Measurements from ENCODE around the gene TP53I11. TPM values are rescaled to one million over a fixed set of nuclear protein-coding genes. Genes with fewer than 3 reads are reported as not detected.

TP53I11 gene
- total and polyA plus RNA-seq, 2 experiments from 2014 or later, result 112 to 155 TPM

DNA sequence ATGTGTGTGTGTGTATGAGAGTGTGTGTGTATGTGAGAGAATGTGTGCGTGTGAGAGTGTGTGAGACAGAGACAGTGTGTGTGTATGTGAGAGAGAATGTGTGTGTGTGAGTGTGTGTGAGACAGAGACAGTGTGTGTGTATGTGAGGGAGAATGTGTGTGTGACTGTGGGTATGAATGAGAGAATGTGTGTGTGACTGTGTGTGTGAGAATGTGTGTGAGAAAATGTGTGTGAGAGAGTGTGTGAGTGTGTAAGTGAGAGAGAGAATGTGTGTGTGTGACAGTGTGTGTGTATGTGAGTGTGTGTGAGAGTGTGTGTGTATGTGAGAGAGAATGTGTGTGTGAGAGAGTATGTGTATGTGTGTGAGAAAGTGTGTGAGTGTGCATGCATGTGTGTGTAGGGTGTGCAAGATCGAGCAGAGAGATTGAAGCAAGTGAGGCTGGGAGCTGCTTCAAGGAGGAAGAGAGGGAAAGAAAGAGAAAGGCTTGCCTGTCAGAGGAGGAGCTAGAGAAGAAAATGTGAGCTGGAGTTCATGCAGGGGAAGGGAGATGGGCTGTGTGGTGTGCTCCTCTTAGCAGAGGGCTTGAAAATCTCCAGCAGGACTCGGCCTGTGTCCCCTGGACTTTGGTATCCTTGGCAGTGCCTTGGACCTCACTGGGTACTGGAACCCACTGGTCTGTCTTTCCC, 27.7 kb upstream of the TP53I11 start:
- H3K9me3 ChIP-seq (ENCODE audit: low read depth), result no peaks in the 10 kb centered on the region
- H3K4me1 ChIP-seq (ENCODE audit: low read depth), result peaks cover 16% of the 10 kb centered on the region
- H3K4me3 ChIP-seq, result no peak overlapping the region
- no peaks in the 10 kb centered on the region for H3K27me3 ChIP-seq
- peak in 1 of 2 donors; percentile 44 for DNase-seq (ENCODE audit: low read depth in 1 of 2, low spot score in 1 of 2)
- TF ChIP-seq, protein P1, sequence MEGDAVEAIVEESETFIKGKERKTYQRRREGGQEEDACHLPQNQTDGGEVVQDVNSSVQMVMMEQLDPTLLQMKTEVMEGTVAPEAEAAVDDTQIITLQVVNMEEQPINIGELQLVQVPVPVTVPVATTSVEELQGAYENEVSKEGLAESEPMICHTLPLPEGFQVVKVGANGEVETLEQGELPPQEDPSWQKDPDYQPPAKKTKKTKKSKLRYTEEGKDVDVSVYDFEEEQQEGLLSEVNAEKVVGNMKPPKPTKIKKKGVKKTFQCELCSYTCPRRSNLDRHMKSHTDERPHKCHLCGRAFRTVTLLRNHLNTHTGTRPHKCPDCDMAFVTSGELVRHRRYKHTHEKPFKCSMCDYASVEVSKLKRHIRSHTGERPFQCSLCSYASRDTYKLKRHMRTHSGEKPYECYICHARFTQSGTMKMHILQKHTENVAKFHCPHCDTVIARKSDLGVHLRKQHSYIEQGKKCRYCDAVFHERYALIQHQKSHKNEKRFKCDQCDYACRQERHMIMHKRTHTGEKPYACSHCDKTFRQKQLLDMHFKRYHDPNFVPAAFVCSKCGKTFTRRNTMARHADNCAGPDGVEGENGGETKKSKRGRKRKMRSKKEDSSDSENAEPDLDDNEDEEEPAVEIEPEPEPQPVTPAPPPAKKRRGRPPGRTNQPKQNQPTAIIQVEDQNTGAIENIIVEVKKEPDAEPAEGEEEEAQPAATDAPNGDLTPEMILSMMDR (IDR thresholded peaks at IDR 0.05; ENCODE audit: low read depth, low read length), result no peak
- H3K36me3 ChIP-seq, result no peaks in the 10 kb centered on the region
- peak overlapping the region; percentile 2 for H3K27ac ChIP-seq

DNA sequence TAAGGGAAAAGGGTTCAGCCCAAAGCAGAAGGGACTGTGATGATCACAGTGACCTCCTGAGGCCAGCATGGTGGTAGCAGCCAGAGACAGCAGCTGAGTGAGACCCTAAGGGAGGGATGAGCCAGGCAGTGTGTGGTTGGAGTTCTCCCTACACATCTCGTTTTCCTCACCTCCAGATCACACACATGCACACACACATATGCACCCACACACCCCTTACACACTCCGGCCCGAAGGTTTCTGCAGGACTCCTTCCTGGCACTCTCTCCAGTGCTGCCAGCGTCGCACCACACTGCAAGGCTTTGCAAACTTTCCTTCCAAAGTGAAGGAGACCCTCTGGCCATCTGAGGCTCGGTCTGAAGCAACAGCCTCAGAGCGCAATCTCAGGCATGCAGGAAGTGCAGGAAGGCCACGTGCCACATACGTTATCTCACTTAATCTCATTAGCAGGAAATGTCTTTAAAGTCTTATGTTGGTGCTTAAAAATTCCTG, 26.9 kb upstream of the TP53I11 start:
- DNase-seq (ENCODE audit: low read depth in 1 of 2, low spot score in 1 of 2), result peak in 1 of 2 donors; percentile 74
- Histone ChIP-seq H3K27me3 (no peaks in the 10 kb centered on the region), H3K9me3 (ENCODE audit: low read depth) (no peaks in the 10 kb centered on the region), H3K27ac (peak overlapping the region; percentile 1), H3K4me3 (no peak overlapping the region), H3K4me1 (ENCODE audit: low read depth) (peaks cover 17% of the 10 kb centered on the region), H3K36me3 (no peaks in the 10 kb centered on the region)
- TF ChIP-seq, protein P1 (IDR thresholded peaks at IDR 0.05; ENCODE audit: low read depth, low read length), result peak; percentile 36

DNA sequence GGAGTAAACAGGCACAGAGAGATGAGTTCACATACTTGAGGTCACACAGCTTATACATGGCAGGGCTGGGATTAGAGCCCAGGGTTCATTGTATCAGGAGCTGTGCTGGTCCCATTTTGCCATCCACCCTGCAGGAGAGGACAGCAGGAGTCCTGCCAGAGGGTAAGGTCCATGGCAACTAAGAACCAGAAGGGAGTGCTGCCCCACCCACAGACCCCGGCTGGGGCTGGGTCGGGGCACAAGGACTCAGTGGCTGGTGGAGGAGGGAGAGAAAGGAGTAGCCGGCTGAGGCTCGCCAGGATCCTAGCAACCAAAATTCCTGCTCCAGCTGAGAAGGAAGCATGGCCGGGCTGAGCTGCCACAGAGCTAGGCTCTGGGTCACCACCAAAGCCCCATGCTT, 25.9 kb upstream of the TP53I11 start:
- H3K4me3 ChIP-seq, result no peak overlapping the region
- H3K4me1 ChIP-seq (ENCODE audit: low read depth), result peaks cover 21% of the 10 kb centered on the region
- no peaks in the 10 kb centered on the region for H3K27me3 ChIP-seq
- no peak for DNase-seq (ENCODE audit: low read depth in 1 of 2, low spot score in 1 of 2)
- H3K36me3 ChIP-seq, result no peaks in the 10 kb centered on the region
- H3K9me3 ChIP-seq (ENCODE audit: low read depth), result no peaks in the 10 kb centered on the region
- TF ChIP-seq, protein P1 (IDR thresholded peaks at IDR 0.05; ENCODE audit: low read depth, low read length), result no peak
- no peak overlapping the region for H3K27ac ChIP-seq

DNA sequence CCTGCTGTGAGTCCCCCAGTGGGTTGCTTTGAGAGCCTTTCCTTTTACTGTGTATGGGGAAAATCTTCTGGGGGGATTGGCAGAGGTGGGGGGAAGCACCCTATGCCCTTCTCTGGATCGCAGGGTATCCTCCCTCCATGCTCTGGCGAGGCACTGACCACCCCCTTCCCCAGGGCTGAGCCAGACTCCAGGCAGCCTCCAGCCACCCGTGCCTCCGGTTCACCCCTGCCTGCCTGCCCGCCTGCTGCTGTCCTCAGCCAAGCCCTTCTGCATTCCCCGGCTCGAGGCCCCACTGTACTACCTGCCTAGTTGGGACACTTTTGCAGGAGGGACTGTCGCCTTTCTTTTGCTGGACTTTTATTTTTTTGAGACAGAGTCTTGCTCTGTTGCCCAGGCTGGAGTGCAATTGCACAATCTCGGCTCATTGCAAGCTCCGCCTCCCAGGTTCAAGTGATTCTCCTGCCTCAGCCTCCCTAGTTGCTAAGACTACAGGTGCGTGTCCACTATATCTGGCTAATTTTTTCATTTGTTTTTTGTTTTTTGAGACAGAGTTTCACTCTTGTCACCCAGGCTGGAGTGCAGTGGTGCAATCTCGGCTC, 23.8 kb upstream of the TP53I11 start:
- DNase-seq (ENCODE audit: low read depth in 1 of 2, low spot score in 1 of 2), result no peak
- no peaks in the 10 kb centered on the region for H3K36me3 ChIP-seq
- H3K4me1 ChIP-seq (ENCODE audit: low read depth), result peaks cover 40% of the 10 kb centered on the region
- TF ChIP-seq, protein P1 (IDR thresholded peaks at IDR 0.05; ENCODE audit: low read depth, low read length), result no peak
- H3K27me3 ChIP-seq, result no peaks in the 10 kb centered on the region
- H3K27ac ChIP-seq, result no peak overlapping the region
- H3K9me3 ChIP-seq (ENCODE audit: low read depth), result no peaks in the 10 kb centered on the region
- H3K4me3 ChIP-seq, result no peak overlapping the region

DNA sequence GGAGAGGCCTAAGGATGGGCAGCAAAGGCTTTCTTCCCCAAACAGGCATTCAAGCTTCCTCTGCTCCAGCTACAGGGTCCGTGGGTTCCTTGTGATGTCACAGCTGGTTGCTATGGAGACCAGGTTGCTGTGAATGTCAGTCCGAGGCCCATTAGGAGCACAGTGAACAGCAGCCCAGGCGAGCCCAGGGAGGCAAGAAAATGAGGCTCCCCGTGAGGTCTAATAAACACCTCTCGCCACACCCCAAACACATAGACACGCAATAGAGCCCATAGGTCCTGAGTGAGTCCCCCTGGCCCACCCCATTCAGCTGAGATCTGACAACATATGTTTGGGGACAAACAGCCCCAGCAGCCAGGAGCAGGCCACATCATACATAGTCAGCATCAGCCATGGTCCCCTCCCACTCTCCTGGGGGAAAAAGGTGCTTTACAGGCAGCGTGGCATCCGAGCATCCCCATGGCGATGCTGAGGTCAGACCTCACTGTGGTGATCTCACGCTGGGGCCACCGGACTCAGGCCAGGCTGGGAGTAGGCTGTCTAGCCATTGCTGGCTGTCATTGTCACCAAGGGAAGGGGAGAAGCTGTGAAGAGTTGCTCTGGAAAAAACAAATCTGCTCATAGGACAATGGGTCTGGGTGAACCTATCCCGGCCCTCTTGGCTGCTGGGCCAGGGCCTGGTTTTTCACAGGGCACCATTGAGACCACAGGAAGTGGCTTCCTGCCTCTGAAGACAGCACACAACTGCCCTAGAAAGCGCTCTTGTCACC, 23.1 kb upstream of the TP53I11 start:
- peaks cover 42% of the 10 kb centered on the region for H3K4me1 ChIP-seq (ENCODE audit: low read depth)
- no peak overlapping the region for H3K4me3 ChIP-seq
- no peaks in the 10 kb centered on the region for H3K27me3 ChIP-seq
- DNase-seq (ENCODE audit: low read depth in 1 of 2, low spot score in 1 of 2), result no peak
- H3K36me3 ChIP-seq, result no peaks in the 10 kb centered on the region
- H3K9me3 ChIP-seq (ENCODE audit: low read depth), result no peaks in the 10 kb centered on the region
- H3K27ac ChIP-seq, result no peak overlapping the region
- TF ChIP-seq, protein P1 (IDR thresholded peaks at IDR 0.05; ENCODE audit: low read depth, low read length), result no peak
